B cell (primary cell): ENCODE measurements around the gene COL4A6.

Experiments
- CTCF ChIP-seq: fragments of 200-600 bp; IDR thresholded peaks from one replicate; pipeline ENCODE4 v1.8.0; 2022; ENCODE audit warnings: antibody characterized with exemption, mild to moderate bottlenecking
- EZH2 ChIP-seq: IDR thresholded peaks from 2 replicates; pipeline ENCODE4 v1.6.1; 2012; ENCODE audit warnings: borderline replicate concordance, low read depth, mild to moderate bottlenecking, moderate library complexity, low read length; ENCODE audit not compliant: insufficient read depth, poor library complexity, severe bottlenecking

GRCh38 chrX:108178143-108178498 is 260.1 kb downstream of the COL4A6 start:
- TF ChIP-seq EZH2 (no peak), CTCF (no peak)
